MM.1S (cell line): ENCODE data around the gene MAPK4.

Experiments used
- DNase-seq: peaks from one replicate; pipeline ENCODE4 v3.0.0-alpha.2; 2015
- H2AFZ ChIP-seq: fragments of 300-600 bp; sonication (generic); 2 replicates; pipeline ENCODE4 v1.6.0; 2016; ENCODE audit warnings: antibody characterized with exemption, low read length
- H3F3A ChIP-seq: fragments of 300-600 bp; sonication (generic); 2 replicates; pipeline ENCODE4 v1.6.1; 2016; ENCODE audit warnings: mild to moderate bottlenecking, antibody characterized with exemption, low read length, moderate library complexity, mixed read lengths; ENCODE audit not compliant: insufficient read depth
- H3K27ac ChIP-seq: fragments of 300-600 bp; sonication (generic); 2 replicates; pipeline ENCODE4 v1.5.1; 2016; ENCODE audit warnings: mild to moderate bottlenecking, low read length
- H3K27me3 ChIP-seq: fragments of 300-600 bp; sonication (generic); replicated peaks from 2 replicates; pipeline ENCODE4 v1.6.0; 2016; ENCODE audit warnings: low read length; ENCODE audit not compliant: insufficient read depth
- H3K36me3 ChIP-seq: fragments of 300-600 bp; sonication (generic); replicated peaks from 2 replicates; pipeline ENCODE4 v1.6.1; 2016; ENCODE audit warnings: mild to moderate bottlenecking, low read length, mixed read lengths; ENCODE audit not compliant: insufficient read depth
- H3K4me1 ChIP-seq: fragments of 300-600 bp; sonication (generic); 2 replicates; pipeline ENCODE4 v1.6.1; 2016; ENCODE audit warnings: low read length, mixed read lengths
- H3K4me2 ChIP-seq: fragments of 300-600 bp; sonication (generic); 2 replicates; pipeline ENCODE4 v1.6.0; 2016; ENCODE audit warnings: low read depth, low read length
- H3K4me3 ChIP-seq: fragments of 300-600 bp; sonication (generic); 2 replicates; pipeline ENCODE4 v1.5.1; 2016; ENCODE audit warnings: low read length, mixed read lengths
- H3K79me2 ChIP-seq: fragments of 300-600 bp; sonication (generic); 2 replicates; pipeline ENCODE4 v1.6.1; 2016; ENCODE audit warnings: mixed run types, low read length, mixed read lengths
- H3K9ac ChIP-seq: fragments of 300-600 bp; sonication (generic); 2 replicates; pipeline ENCODE4 v1.6.1; 2016; ENCODE audit warnings: low read length, mixed read lengths
- H3K9me2 ChIP-seq: fragments of 300-600 bp; sonication (generic); replicated peaks from 2 replicates; pipeline ENCODE4 v1.6.1; 2016; ENCODE audit warnings: mild to moderate bottlenecking, low read length, mixed read lengths; ENCODE audit not compliant: insufficient read depth
- H3K9me3 ChIP-seq: fragments of 300-600 bp; sonication (generic); replicated peaks from 2 replicates; pipeline ENCODE4 v1.6.1; 2016; ENCODE audit warnings: mild to moderate bottlenecking, low read length, mixed read lengths; ENCODE audit not compliant: insufficient read depth
- H4K20me1 ChIP-seq: fragments of 300-600 bp; sonication (generic); 2 replicates; pipeline ENCODE4 v1.6.1; 2016; ENCODE audit warnings: mild to moderate bottlenecking, low read length, moderate library complexity, mixed read lengths; ENCODE audit not compliant: insufficient read depth
- CTCF ChIP-seq: fragments of 300-600 bp; sonication (generic); IDR thresholded peaks from 2 replicates; pipeline ENCODE4 v1.5.1; 2016; ENCODE audit warnings: antibody characterized with exemption, low read length, mixed read lengths
- EZH2 ChIP-seq: fragments of 300-600 bp; sonication (generic); optimal IDR thresholded peaks from 2 replicates; pipeline ENCODE3; 2017; ENCODE audit warnings: low read depth, mild to moderate bottlenecking, antibody characterized with exemption, low read length, mixed read lengths
- EZH2phosphoT487 ChIP-seq: fragments of 300-600 bp; sonication (generic); IDR thresholded peaks from 2 replicates; pipeline ENCODE4 v1.6.1; 2018; ENCODE audit warnings: antibody characterized with exemption, low read length

The MAPK4 gene

GRCh38 chr18:50659091-50660003 lies 99.5 kb downstream of the MAPK4 start:
- Histone ChIP-seq H3K9me2 (no peaks in the 10 kb centered on the region), H3K4me3 (no peak overlapping the region), H3K27ac (no peak overlapping the region), H2AFZ (no peak overlapping the region), H4K20me1 (no peaks in the 10 kb centered on the region), H3F3A (no peaks in the 10 kb centered on the region), H3K4me2 (no peak overlapping the region), H3K9ac (no peak overlapping the region), H3K9me3 (no peaks in the 10 kb centered on the region), H3K27me3 (no peaks in the 10 kb centered on the region), H3K79me2 (no peaks in the 10 kb centered on the region), H3K4me1 (no peaks in the 10 kb centered on the region), H3K36me3 (no peaks in the 10 kb centered on the region)
- no peak for DNase-seq
- TF ChIP-seq CTCF (no peak), EZH2 (no peak), EZH2phosphoT487 (no peak)

GRCh38 chr18:50661013-50661412 lies 101.1 kb downstream of the MAPK4 start:
- Histone ChIP-seq H3K4me3 (no peak overlapping the region), H3K27me3 (no peaks in the 10 kb centered on the region), H3K9me3 (no peaks in the 10 kb centered on the region), H3K4me1 (no peaks in the 10 kb centered on the region), H4K20me1 (no peaks in the 10 kb centered on the region), H3K36me3 (no peaks in the 10 kb centered on the region), H3K9ac (no peak overlapping the region), H3K79me2 (no peaks in the 10 kb centered on the region), H3K9me2 (no peaks in the 10 kb centered on the region), H3F3A (no peaks in the 10 kb centered on the region), H3K4me2 (no peak overlapping the region), H3K27ac (no peak overlapping the region), H2AFZ (no peak overlapping the region)
- TF ChIP-seq EZH2 (no peak), CTCF (no peak), EZH2phosphoT487 (no peak)
- no peak for DNase-seq

GRCh38 chr18:50662177-50662576 lies 102.3 kb downstream of the MAPK4 start:
- no peaks in the 10 kb centered on the region for H3K4me1 ChIP-seq
- H3F3A ChIP-seq, result no peaks in the 10 kb centered on the region
- no peaks in the 10 kb centered on the region for H3K36me3 ChIP-seq
- no peak overlapping the region for H3K4me2 ChIP-seq
- H4K20me1 ChIP-seq, result no peaks in the 10 kb centered on the region
- no peaks in the 10 kb centered on the region for H3K27me3 ChIP-seq
- no peaks in the 10 kb centered on the region for H3K9me3 ChIP-seq
- H3K79me2 ChIP-seq, result no peaks in the 10 kb centered on the region
- H3K9me2 ChIP-seq, result no peaks in the 10 kb centered on the region
- H3K27ac ChIP-seq, result no peak overlapping the region
- no peak overlapping the region for H3K4me3 ChIP-seq
- no peak overlapping the region for H2AFZ ChIP-seq
- TF ChIP-seq EZH2phosphoT487, result no peak
- TF ChIP-seq EZH2, result no peak
- peak; percentile 65 for TF ChIP-seq CTCF
- peak; percentile 26 for DNase-seq
- no peak overlapping the region for H3K9ac ChIP-seq
